Uterus (tissue), 4 donors: ENCODE data around the gene CELF6. TPM values are rescaled to one million over a fixed set of nuclear protein-coding genes. Genes with fewer than 3 reads are reported as not detected.

Experiments used
- DNase-seq, 2 donors: peaks; one replicate each; pipeline ENCODE4 v3.0.0-alpha.2; 2019 to 2020
- H3K27ac ChIP-seq, 2 donors: fragments of 200-600 bp; sonication (generic); 1 replicate in 1 of 2; 2 replicates in 1 of 2; pipeline ENCODE4 v1.5.1; 2016 to 2018
- H3K27me3 ChIP-seq, 2 donors: fragments of 200-600 bp; sonication (generic); one replicate each; pipeline ENCODE4 v1.5.1; 2018 to 2019; ENCODE audit warnings: control low read depth in 1 of 2
- H3K36me3 ChIP-seq, 2 donors: fragments of 200-600 bp; sonication (generic); one replicate each; pipeline ENCODE4 v1.5.1; 2019; ENCODE audit warnings: control low read depth in 1 of 2
- H3K4me1 ChIP-seq, 2 donors: fragments of 200-600 bp; sonication (generic); one replicate each; pipeline ENCODE4 v1.5.1; 2018 to 2019; ENCODE audit warnings: control low read depth in 1 of 2
- H3K4me3 ChIP-seq, 2 donors: fragments of 200-600 bp; sonication (generic); 1 replicate in 1 of 2; 2 replicates in 1 of 2; pipeline ENCODE4 v1.5.1; 2018 to 2019; ENCODE audit warnings: mild to moderate bottlenecking in 1 of 2
- H3K9me3 ChIP-seq, 2 donors: fragments of 200-600 bp; sonication (generic); one replicate each; pipeline ENCODE4 v1.5.1; 2019; ENCODE audit warnings: control low read depth in 1 of 2
- CTCF ChIP-seq, 4 experiments: fragments of 200-600 bp in 2 of 4; fragments of 450-650 bp in 2 of 4; sonication (generic) in 2 of 4; IDR thresholded peaks; one replicate each; pipeline ENCODE4 v1.5.1; 2016 to 2019; ENCODE audit warnings: antibody characterized with exemption in 4 of 4, mild to moderate bottlenecking in 2 of 4, moderate library complexity in 1 of 4
- POLR2A ChIP-seq, 2 donors: fragments of 450-650 bp; IDR thresholded peaks; one replicate each; pipeline ENCODE4 v1.6.1; 2016; ENCODE audit warnings: antibody characterized with exemption in 2 of 2, mild to moderate bottlenecking in 1 of 2, moderate library complexity in 1 of 2
- intact Hi-C: fragments of 100-400 bp; cut with DNase I; formaldehyde crosslinking; loops from one replicate; pipeline ENCODE4 v1.15.1; 2023; ENCODE audit warnings: low total_unique reads
- total RNA-seq, 4 donors: library from RNA; depleted of rRNA in 3 of 4; stranded (reverse); fragments of >200 nt in 3 of 4; gene quantifications; one replicate each; pipeline versions ENCODE4 v1.1.0 to v1.2.4, GENCODE V29; 2014 to 2023
- donor health status: DM: yes; HTN: yes; CAD: no.

The CELF6 gene
- total RNA-seq, 4 donors from 2014 or later = 1.9 to 12.3 (median 5.6) TPM

GRCh38 chr15:72265031-72265430 lies 54.9 kb downstream of the CELF6 start:
- Histone ChIP-seq H3K4me1 (no peaks in the 10 kb centered on the region), H3K4me3 (no peak overlapping the region), H3K36me3 (no peaks in the 10 kb centered on the region), H3K27me3 (no peaks in the 10 kb centered on the region), H3K27ac (no peak overlapping the region), H3K9me3 (no peaks in the 10 kb centered on the region)
- intact Hi-C loops = no loop called here
- DNase-seq = no peak
- TF ChIP-seq POLR2A (IDR thresholded peaks at IDR 0.05) (no peak), CTCF (IDR thresholded peaks at IDR 0.05) (no peak)

GRCh38 chr15:72252663-72253299 lies 67.2 kb downstream of the CELF6 start:
- no peak for DNase-seq
- intact Hi-C loops = no loop called here
- Histone ChIP-seq H3K36me3 (peaks cover 0 to 2% of the 10 kb centered on the region in 2 donors), H3K9me3 (no peaks in the 10 kb centered on the region), H3K27ac (no peak overlapping the region), H3K27me3 (no peaks in the 10 kb centered on the region), H3K4me1 (no peaks in the 10 kb centered on the region), H3K4me3 (no peak overlapping the region)
- no peak for TF ChIP-seq POLR2A (IDR thresholded peaks at IDR 0.05)
- TF ChIP-seq CTCF (IDR thresholded peaks at IDR 0.05) = no peak

GRCh38 chr15:72249142-72249810 lies 70.7 kb downstream of the CELF6 start:
- no peaks in the 10 kb centered on the region for H3K4me1 ChIP-seq
- H3K36me3 ChIP-seq = no peaks in the 10 kb centered on the region
- no peak overlapping the region for H3K4me3 ChIP-seq
- H3K9me3 ChIP-seq = no peaks in the 10 kb centered on the region
- DNase-seq = no peak
- no peaks in the 10 kb centered on the region for H3K27me3 ChIP-seq
- TF ChIP-seq CTCF (IDR thresholded peaks at IDR 0.05) = no peak
- TF ChIP-seq POLR2A (IDR thresholded peaks at IDR 0.05) = no peak
- intact Hi-C loops = no loop called here
- H3K27ac ChIP-seq = no peak overlapping the region

- no peak for DNase-seq
- Histone ChIP-seq H3K4me1 (no peaks in the 10 kb centered on the region), H3K27ac (no peak overlapping the region), H3K4me3 (no peak overlapping the region), H3K9me3 (no peaks in the 10 kb centered on the region), H3K36me3 (no peaks in the 10 kb centered on the region), H3K27me3 (no peaks in the 10 kb centered on the region)
- TF ChIP-seq POLR2A (IDR thresholded peaks at IDR 0.05) (no peak), CTCF (IDR thresholded peaks at IDR 0.05) (no peak)
- intact Hi-C loops = no loop called here
Measured at GRCh38 chr15:72248514-72248913, 71.4 kb downstream of the CELF6 start.

GRCh38 chr15:72242775-72243370 lies 77.1 kb downstream of the CELF6 start:
- H3K4me1 ChIP-seq = no peaks in the 10 kb centered on the region
- no peaks in the 10 kb centered on the region for H3K9me3 ChIP-seq
- H3K4me3 ChIP-seq = no peak overlapping the region
- H3K27ac ChIP-seq = no peak overlapping the region
- DNase-seq = no peak
- intact Hi-C loops = no loop called here
- TF ChIP-seq POLR2A (IDR thresholded peaks at IDR 0.05) = no peak
- no peak for TF ChIP-seq CTCF (IDR thresholded peaks at IDR 0.05)
- H3K36me3 ChIP-seq = no peaks in the 10 kb centered on the region
- H3K27me3 ChIP-seq = no peaks in the 10 kb centered on the region
